Keratinocyte (primary cell): ENCODE measurements around the gene TMEM9B. TPM values are rescaled to one million over a fixed set of nuclear protein-coding genes. Genes with fewer than 3 reads are reported as not detected.
"Not testable (repeated sequence)": the region's sequence is repeated elsewhere in the genome, so short reads cannot be mapped to it uniquely, and the experiment has no call there.

Experiments
- DNase-seq: peaks from one replicate; pipeline ENCODE4 v3.0.0-alpha.2; 2011; ENCODE audit warnings: low read depth, missing footprints, low spot score
- FAIRE-seq: peaks from 2 replicates; lab custom pipeline; 2011; peaks lifted over from hg19 to GRCh38; lab: Jason Lieb, UNC
- H2AFZ ChIP-seq: 2 replicates; pipeline ENCODE4 v1.6.0; 2012; ENCODE audit warnings: low read length, control low read depth, inconsistent platforms; ENCODE audit not compliant: control insufficient read depth
- H3K27ac ChIP-seq: 2 replicates; pipeline ENCODE4 v1.5.1; 2011; ENCODE audit warnings: low read length; ENCODE audit not compliant: control insufficient read depth, insufficient read depth
- H3K27me3 ChIP-seq: 3 replicates; pipeline ENCODE4 v1.6.0; 2011; ENCODE audit warnings: low read length; ENCODE audit not compliant: control insufficient read depth, insufficient read depth; ENCODE audit errors: extremely low read depth
- H3K36me3 ChIP-seq, 2 experiments: 2 replicates in 1 of 2; 3 replicates in 1 of 2; pipeline ENCODE4 v1.5.1; 2011; ENCODE audit warnings: low read length in 2 of 2, mild to moderate bottlenecking in 1 of 2; ENCODE audit not compliant: control insufficient read depth in 2 of 2, insufficient read depth in 2 of 2; ENCODE audit errors: extremely low read depth in 1 of 2
- H3K4me1 ChIP-seq: 3 replicates; pipeline ENCODE4 v1.5.1; 2011; ENCODE audit warnings: low read length; ENCODE audit not compliant: control insufficient read depth, insufficient read depth; ENCODE audit errors: extremely low read depth
- H3K4me2 ChIP-seq: 3 replicates; pipeline ENCODE4 v1.6.0; 2011; ENCODE audit warnings: low read depth, low read length; ENCODE audit not compliant: control insufficient read depth, insufficient read depth; ENCODE audit errors: extremely low read depth
- H3K4me3 ChIP-seq, 3 experiments: fragments of 200-600 bp in 1 of 3; sonication (generic) in 1 of 3; 2 replicates in 2 of 3; 3 replicates in 1 of 3; pipeline ENCODE4 v1.5.1; 2011 to 2016; ENCODE audit warnings: low read length in 3 of 3, mild to moderate bottlenecking in 3 of 3, control low read depth in 2 of 3, inconsistent platforms in 1 of 3, low read depth in 1 of 3, mixed read lengths in 1 of 3, mixed run types in 1 of 3, moderate library complexity in 1 of 3; ENCODE audit not compliant: control insufficient read depth in 2 of 3, insufficient read depth in 2 of 3; ENCODE audit errors: extremely low read depth in 1 of 3
- H3K79me2 ChIP-seq: 2 replicates; pipeline ENCODE4 v1.6.0; 2012; ENCODE audit warnings: low read length; ENCODE audit not compliant: control insufficient read depth, insufficient read depth
- H3K9ac ChIP-seq: 3 replicates; pipeline ENCODE4 v1.6.0; 2011; ENCODE audit warnings: low read length; ENCODE audit not compliant: control insufficient read depth, insufficient read depth; ENCODE audit errors: extremely low read depth
- H3K9me1 ChIP-seq: 3 replicates; pipeline ENCODE4 v1.6.0; 2011; ENCODE audit warnings: low read length; ENCODE audit not compliant: control insufficient read depth, insufficient read depth; ENCODE audit errors: extremely low read depth
- H3K9me3 ChIP-seq: 2 replicates; pipeline ENCODE4 v1.5.1; 2012; ENCODE audit warnings: low read depth, low read length; ENCODE audit not compliant: control insufficient read depth
- H4K20me1 ChIP-seq: 3 replicates; pipeline ENCODE4 v1.6.0; 2011; ENCODE audit warnings: low read length; ENCODE audit not compliant: control insufficient read depth, insufficient read depth; ENCODE audit errors: extremely low read depth
- CTCF ChIP-seq, 3 experiments: IDR thresholded peaks in 1 of 3; conservative IDR thresholded peaks in 1 of 3; optimal IDR thresholded peaks in 1 of 3; 2 replicates in 2 of 3; 3 replicates in 1 of 3; pipeline versions ENCODE3 to v1.5.1; 2011; ENCODE audit warnings: low read length in 3 of 3, mild to moderate bottlenecking in 3 of 3, moderate library complexity in 2 of 3, control low read depth in 1 of 3, inconsistent platforms in 1 of 3; ENCODE audit not compliant: insufficient read depth in 2 of 3; ENCODE audit errors: extremely low read depth in 1 of 3
- EZH2 ChIP-seq: IDR thresholded peaks from one replicate; pipeline ENCODE4 v1.6.1; 2012; ENCODE audit warnings: inconsistent platforms, mild to moderate bottlenecking, low read length, moderate library complexity
- dilution Hi-C: fragments of 300-500 bp; cut with MboI; formaldehyde crosslinking; loops from one replicate; pipeline ENCODE4 v1.7.0; 2020; ENCODE audit warnings: low sequenced_read_pairs; ENCODE audit not compliant: extremely low pct_ligation_motif_present
- polyA plus RNA-seq, 5 experiments: library from polyadenylated mRNA; depleted of rRNA in 3 of 5; stranded (reverse) in 3 of 5; stranded (forward) in 1 of 5; unstranded in 1 of 5; fragments of >200 nt; gene quantifications; 1 replicate in 1 of 5; 2 replicates in 3 of 5; 3 replicates in 1 of 5; pipeline versions ENCODE4 v1.2.1 to v1.2.3, GENCODE V29; 2011 to 2012; ENCODE audit warnings: missing spikeins in 2 of 5, low read depth in 1 of 5, low replicate concordance in 1 of 5

Gene TMEM9B
- polyA plus RNA-seq, 1 donor (not counting 4 experiments of a cell fraction or from before 2014, with no cell fraction given), result 60.8 TPM

- Histone ChIP-seq H3K36me3 (no peaks in the 10 kb centered on the region), H3K9me1 (no peaks in the 10 kb centered on the region), H3K9ac (no peak overlapping the region), H2AFZ (no peak overlapping the region), H3K27ac (no peak overlapping the region), H3K79me2 (no peaks in the 10 kb centered on the region), H3K27me3 (no peaks in the 10 kb centered on the region), H3K4me2 (no peak overlapping the region), H3K9me3 (no peaks in the 10 kb centered on the region), H3K4me3 (no peak overlapping the region), H4K20me1 (no peaks in the 10 kb centered on the region), H3K4me1 (no peaks in the 10 kb centered on the region)
- DNase-seq, result no peak
- FAIRE-seq, result no peak
- TF ChIP-seq EZH2 (no peak), CTCF (optimal IDR thresholded peaks at IDR 0.05 in 1 of 3, IDR thresholded peaks at IDR 0.05 in 1 of 3, conservative IDR thresholded peaks at IDR 0.05 in 1 of 3; ENCODE audit: extremely low read depth in 1 of 3, insufficient read depth in 2 of 3, low read length in 3 of 3) (no peak)
- dilution Hi-C loops, result no loop called here
These were observed 24.3 kb upstream of the TMEM9B start for GRCh38 chr11:8988329-8989234.

GRCh38 chr11:8987446-8987845 lies 23.2 kb upstream of the TMEM9B start:
- TF ChIP-seq CTCF (optimal IDR thresholded peaks at IDR 0.05 in 1 of 3, IDR thresholded peaks at IDR 0.05 in 1 of 3, conservative IDR thresholded peaks at IDR 0.05 in 1 of 3; ENCODE audit: extremely low read depth in 1 of 3, insufficient read depth in 2 of 3, low read length in 3 of 3) (no peak), EZH2 (no peak)
- Histone ChIP-seq H3K4me1 (no peaks in the 10 kb centered on the region), H3K9me1 (no peaks in the 10 kb centered on the region), H3K9me3 (no peaks in the 10 kb centered on the region), H3K4me2 (no peak overlapping the region), H3K4me3 (no peak overlapping the region), H3K9ac (no peak overlapping the region), H3K36me3 (no peaks in the 10 kb centered on the region), H3K79me2 (no peaks in the 10 kb centered on the region), H4K20me1 (no peaks in the 10 kb centered on the region), H3K27me3 (no peaks in the 10 kb centered on the region), H2AFZ (no peak overlapping the region), H3K27ac (no peak overlapping the region)
- FAIRE-seq, result no peak
- DNase-seq, result no peak
- dilution Hi-C loops, result no loop called here

DNA sequence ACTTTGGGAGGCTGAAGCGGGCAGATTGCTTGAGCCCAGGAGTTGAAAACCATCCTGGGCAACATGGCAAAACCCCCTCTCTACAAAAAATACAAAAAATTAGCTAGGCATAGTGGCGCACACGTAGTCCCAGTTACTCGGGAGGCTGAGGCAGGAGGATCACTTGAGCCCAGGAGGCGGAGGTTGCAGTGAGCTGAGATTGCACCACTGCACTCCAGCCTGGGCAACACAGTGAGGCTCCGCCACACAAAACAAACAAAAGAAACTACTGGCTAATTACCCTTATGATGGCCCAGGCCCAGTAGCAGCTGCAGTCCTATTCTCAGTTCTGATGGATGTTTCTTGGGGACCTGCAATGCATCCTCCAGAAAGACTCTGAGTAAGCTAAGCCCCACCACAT lies 22.5 kb upstream of the TMEM9B start:
- H3K9me3 ChIP-seq, H3K79me2 ChIP-seq, H4K20me1 ChIP-seq, DNase-seq, H3K4me3 ChIP-seq, H3K27me3 ChIP-seq, H3K4me1 ChIP-seq, FAIRE-seq, H3K4me2 ChIP-seq, dilution Hi-C loops, H3K27ac ChIP-seq, H3K9me1 ChIP-seq, H2AFZ ChIP-seq, H3K36me3 ChIP-seq, H3K9ac ChIP-seq: not testable (repeated sequence)
